Measurements from ENCODE around the gene PAX8.

DNA sequence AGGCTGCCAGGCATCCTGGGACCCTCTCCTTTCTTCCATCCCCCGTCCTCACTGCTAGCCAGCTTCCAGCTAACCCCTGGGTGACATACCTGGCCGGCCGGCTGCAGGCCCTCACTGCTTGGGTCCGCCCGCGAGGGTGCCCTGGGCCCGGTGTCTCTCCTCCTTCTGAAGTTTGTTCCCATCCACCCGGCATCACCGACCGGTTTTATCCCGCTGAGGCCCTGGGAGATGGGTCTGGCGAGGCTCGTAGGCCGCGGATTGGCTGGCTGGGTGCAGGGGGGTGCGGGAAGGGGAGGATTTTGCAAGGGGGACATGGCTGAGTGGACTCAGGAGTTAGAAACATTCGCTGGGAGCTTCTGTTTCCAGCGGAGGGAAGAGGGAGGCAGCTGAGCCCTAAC lies at the start of gene PAX8:
- TF ChIP-seq, protein P1, sequence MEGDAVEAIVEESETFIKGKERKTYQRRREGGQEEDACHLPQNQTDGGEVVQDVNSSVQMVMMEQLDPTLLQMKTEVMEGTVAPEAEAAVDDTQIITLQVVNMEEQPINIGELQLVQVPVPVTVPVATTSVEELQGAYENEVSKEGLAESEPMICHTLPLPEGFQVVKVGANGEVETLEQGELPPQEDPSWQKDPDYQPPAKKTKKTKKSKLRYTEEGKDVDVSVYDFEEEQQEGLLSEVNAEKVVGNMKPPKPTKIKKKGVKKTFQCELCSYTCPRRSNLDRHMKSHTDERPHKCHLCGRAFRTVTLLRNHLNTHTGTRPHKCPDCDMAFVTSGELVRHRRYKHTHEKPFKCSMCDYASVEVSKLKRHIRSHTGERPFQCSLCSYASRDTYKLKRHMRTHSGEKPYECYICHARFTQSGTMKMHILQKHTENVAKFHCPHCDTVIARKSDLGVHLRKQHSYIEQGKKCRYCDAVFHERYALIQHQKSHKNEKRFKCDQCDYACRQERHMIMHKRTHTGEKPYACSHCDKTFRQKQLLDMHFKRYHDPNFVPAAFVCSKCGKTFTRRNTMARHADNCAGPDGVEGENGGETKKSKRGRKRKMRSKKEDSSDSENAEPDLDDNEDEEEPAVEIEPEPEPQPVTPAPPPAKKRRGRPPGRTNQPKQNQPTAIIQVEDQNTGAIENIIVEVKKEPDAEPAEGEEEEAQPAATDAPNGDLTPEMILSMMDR (conservative IDR thresholded peaks at IDR 0.05; ENCODE audit: low read length): no peak
- no peak for TF ChIP-seq EZH2phosphoT487 (IDR thresholded peaks at IDR 0.05; ENCODE audit: borderline replicate concordance)
